Astrocyte of the cerebellum (primary cell): Measurements from ENCODE around the gene CIC.

ENCODE experiments used
- DNase-seq: peaks from one replicate; pipeline ENCODE4 v3.0.0-alpha.2; 2011; ENCODE audit warnings: low read depth
- H3K4me3 ChIP-seq: 2 replicates; pipeline ENCODE4 v1.5.1; 2011; ENCODE audit warnings: mild to moderate bottlenecking, low read depth, low read length, moderate library complexity
- CTCF ChIP-seq: IDR thresholded peaks from 2 replicates; pipeline ENCODE4 v1.5.1; 2012; ENCODE audit warnings: low read length, low read depth, moderate library complexity, mild to moderate bottlenecking; ENCODE audit errors: missing control alignments
- in situ Hi-C: cut with HindIII; loops from 2 replicates; pipeline ENCODE4 v1.10.0; 2017; ENCODE audit warnings: low sequenced_read_pairs

The CIC gene

GRCh38 chr19:42288387-42288786, 19.3 kb downstream of the CIC start:
- TF ChIP-seq CTCF: no peak
- in situ Hi-C loops: no loop called here

GRCh38 chr19:42288881-42289555, 20.0 kb downstream of the CIC start:
- DNase-seq: no peak
- in situ Hi-C loops: no loop called here
- H3K4me3 ChIP-seq: no peak overlapping the region
- TF ChIP-seq CTCF: no peak

More at GRCh38 chr19:42288387-42288786, 19.3 kb downstream of the CIC start:
- DNase-seq: no peak
- no peak overlapping the region for H3K4me3 ChIP-seq

GRCh38 chr19:42289556-42290041, 20.5 kb downstream of the CIC start:
- in situ Hi-C loops: no loop called here
- H3K4me3 ChIP-seq: no peak overlapping the region
- no peak for DNase-seq
- no peak for TF ChIP-seq CTCF

DNA sequence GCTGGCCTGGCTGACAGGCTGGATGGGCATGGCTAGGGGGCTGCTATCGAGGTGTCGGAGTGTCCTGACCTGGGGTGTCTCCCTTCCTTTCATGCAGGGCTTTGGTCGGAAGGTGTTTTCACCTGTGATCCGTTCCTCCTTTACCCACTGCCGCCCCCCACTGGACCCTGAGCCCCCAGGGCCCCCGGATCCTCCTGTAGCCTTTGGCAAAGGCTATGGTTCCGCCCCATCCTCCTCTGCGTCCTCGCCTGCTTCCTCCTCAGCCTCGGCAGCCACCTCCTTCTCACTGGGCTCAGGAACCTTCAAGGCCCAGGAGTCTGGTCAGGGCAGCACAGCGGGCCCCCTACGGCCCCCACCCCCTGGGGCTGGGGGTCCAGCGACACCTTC, 21.1 kb downstream of the CIC start:
- H3K4me3 ChIP-seq: no peak overlapping the region
- in situ Hi-C loops: no loop called here
- TF ChIP-seq CTCF: no peak
- DNase-seq: no peak

- in situ Hi-C loops: no loop called here
- H3K4me3 ChIP-seq: no peak overlapping the region
- DNase-seq: no peak
- TF ChIP-seq CTCF: peak; percentile 17
Measured at GRCh38 chr19:42290523-42291434, 21.7 kb downstream of the CIC start.

GRCh38 chr19:42291435-42291810, 22.4 kb downstream of the CIC start:
- H3K4me3 ChIP-seq: no peak overlapping the region
- DNase-seq: no peak
- TF ChIP-seq CTCF: no peak
- in situ Hi-C loops: no loop called here
